Stimulated activated CD8-positive, alpha-beta memory T cell treated with anti-CD3 and anti-CD28 coated beads, Interleukin-4, amount 100 ng/mL, for 48 hours (primary cell): ENCODE data around the gene IQCF2.
"Not testable (repeated sequence)": the region's sequence is repeated elsewhere in the genome, so short reads cannot be mapped to it uniquely, and the experiment has no call there.

Source experiments
- DNase-seq: peaks from one replicate; pipeline ENCODE4 v3.0.0-alpha.2; 2020

Gene IQCF2

DNA sequence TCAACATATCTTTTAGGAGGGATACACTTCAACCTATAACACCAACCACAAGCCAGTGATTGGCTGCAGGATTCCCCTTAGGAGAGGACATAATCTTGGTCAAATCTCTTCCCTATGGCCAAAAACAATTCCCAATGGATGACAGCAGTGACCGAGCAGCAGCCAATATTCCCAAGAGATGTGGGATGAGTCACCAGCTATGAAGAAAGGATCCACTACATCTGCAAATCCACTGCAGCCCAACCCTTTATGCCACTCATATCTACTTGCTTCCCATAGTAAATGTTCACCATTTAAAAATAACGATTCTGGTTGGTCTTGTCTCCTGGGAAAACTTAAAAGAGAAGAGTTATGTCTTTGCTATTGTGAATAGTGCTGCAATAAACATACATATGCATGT, 18.5 kb downstream of the IQCF2 start:
- DNase-seq = no peak

DNA sequence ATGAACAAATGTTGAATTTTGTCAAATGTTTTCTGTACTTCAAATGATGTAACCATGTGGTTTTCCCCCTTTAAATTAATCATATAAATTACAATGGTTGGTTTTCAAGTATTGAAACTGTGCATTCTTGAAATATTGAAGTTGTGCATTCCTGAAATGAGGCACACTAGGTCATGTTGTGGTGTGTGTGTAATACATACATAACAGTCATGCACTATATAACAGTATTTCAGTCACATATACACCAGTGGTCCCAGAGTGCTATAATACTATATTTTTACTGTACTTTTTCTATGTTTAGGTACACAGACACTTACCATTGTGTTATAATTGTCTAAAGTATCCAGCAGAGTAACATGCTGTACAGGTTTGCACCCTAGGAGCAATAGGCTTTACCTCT, 25.0 kb downstream of the IQCF2 start:
- DNase-seq = no peak

DNA sequence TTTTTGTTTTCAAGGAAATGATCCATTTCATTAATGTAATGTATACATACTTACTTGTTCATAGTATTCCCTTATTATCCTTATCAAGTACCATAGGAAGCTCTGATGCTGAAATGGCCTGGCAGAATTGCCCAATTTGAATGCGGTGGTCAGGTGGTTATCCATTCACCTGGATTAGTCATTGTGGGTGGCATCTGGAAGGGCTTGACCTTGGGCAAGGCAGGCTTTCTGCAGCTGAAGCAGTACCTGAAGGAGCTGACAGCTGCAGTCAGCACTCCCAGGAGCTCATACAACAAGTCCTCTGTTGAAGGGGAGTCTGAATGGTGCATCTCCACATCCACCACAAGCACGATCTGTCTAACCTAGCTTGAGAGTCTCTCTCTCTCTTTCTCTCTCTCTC, 26.2 kb downstream of the IQCF2 start:
- no peak for DNase-seq

DNA sequence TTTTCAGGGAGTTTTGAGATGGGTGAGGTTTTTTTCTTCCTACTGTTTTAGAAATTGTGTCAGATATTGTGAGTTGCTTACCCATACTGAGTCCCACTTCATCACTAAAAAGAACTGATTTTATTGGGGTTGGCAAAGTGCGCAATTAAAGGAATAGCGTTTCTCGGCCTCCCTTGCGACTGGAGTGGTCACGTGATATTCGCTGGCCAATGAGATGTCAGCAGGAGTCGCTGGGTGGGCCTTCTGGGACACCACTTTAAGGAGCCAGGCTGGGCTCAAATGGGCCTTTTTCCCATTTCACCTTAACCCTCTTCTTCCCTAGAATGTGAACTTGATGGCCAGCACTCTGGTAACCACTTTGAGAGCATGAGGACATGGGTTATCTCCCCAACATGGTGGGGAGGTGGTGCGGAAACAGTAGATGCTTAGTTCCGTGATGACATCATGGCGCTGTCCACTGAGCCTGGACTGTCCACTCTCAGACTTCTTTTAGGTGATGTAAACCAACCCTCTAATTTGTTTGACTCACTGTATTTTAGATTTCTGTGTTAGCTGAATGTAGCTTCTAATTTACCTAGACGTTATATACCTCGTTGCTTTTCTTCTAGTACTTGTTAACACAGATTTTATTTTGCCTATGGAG, 27.2 kb downstream of the IQCF2 start:
- no peak for DNase-seq

GRCh38 chr3:51891242-51892039, 30.0 kb downstream of the IQCF2 start:
- DNase-seq = no peak

- DNase-seq = no peak
Observed at GRCh38 chr3:51894391-51894790, 33.0 kb downstream of the IQCF2 start.

- no peak for DNase-seq
Observed at GRCh38 chr3:51894939-51895338, 33.5 kb downstream of the IQCF2 start.

DNA sequence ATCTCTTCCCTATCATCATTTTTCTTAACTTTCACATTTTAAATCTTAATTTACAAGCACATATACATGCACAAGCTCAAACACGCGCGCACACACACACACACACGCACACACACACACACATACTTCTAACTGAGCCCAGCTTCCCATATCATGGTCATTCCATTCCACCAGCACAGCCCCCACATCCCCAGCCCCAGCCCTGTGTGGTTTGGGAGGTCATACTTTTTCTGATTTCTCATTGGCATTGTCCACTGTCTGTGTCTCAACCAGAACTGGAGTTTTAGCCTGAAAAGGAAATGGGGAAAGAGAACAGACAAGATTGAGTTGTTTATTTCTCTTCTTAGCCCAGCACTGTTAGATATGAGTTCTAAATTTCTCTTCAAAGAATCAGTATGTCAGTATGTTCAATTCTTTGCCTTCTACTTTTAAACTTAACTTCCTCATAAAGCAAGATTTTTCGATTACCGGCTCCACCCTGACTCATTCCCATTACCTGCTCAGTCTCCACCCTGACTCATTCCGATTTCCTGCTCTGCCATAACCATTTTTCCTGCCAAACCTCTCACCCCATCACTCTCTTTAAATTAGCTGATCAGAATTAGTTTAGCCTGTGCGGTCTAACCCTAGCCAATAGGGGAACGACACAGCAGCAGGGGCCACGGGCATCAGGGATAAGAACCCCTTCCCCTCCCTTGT, 35.3 kb downstream of the IQCF2 start:
- DNase-seq = no peak

- no peak for DNase-seq
Observed at GRCh38 chr3:51897391-51897790, 36.0 kb downstream of the IQCF2 start.

- DNase-seq = not testable (repeated sequence)
Observed at GRCh38 chr3:51900043-51900442, 38.6 kb downstream of the IQCF2 start.

DNA sequence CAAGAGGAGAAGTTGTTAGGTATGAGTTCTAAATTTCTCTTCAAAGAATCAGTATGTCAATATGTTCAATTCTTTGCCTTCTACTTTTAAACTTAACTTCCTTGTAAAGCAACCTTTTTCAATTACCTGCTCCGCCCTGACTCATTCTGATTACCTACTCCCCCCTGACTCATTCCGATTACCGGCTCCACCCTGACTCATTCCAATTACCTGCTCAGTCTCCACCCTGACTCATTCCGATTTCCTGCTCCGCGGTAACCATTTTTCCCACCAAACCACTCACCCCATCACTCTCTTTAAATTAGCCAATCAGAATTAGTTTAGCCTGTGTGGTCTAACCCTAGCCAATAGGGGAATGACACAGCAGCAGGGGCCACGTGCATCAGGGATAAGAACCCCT, 40.9 kb downstream of the IQCF2 start:
- DNase-seq = peak; percentile 44

- DNase-seq = no peak
Observed at GRCh38 chr3:51904034-51904823, 42.8 kb downstream of the IQCF2 start.

- DNase-seq = no peak
Observed at GRCh38 chr3:51908026-51908425, 46.6 kb downstream of the IQCF2 start.
